GM21737 (cell line): ENCODE data around the gene TENT4A.

Source experiments
- ATAC-seq: cut with Tn5 transposase; IDR thresholded peaks from one replicate; pipeline ENCODE4 v1.9.1; 2021; ENCODE audit warnings: mild to moderate bottlenecking, moderate library complexity; ENCODE audit not compliant: unreplicated experiment

Gene TENT4A

DNA sequence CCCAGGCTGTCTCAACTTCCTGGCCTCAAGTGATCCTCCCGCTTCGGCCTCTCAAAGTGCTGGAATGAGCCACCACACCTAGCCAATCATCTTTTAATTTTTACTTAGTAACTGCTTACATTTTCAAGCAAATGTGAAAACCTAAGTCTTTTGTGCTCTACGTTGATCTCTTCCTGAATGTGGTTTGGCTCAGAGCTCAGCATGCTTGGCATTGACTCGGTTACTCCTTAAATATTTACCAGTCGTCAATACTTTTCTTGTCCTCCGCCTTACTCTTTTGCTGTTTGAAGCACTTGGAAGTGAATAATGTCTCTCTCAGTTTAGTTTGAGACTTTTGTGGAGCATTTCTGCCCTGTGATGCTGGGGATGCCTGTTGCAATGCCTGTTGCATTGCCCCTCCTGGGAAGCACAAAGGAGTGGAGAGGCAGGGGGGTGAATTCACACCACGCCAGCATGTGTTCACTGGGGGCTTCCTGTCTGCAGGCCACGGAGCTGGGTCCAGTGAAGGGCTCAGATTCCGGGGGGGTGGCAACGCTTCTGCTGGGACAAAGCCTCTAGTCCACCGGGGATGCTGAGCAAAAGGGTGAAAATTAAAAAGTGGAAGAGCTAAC lies 13.1 kb upstream of the TENT4A start:
- no peak for ATAC-seq

DNA sequence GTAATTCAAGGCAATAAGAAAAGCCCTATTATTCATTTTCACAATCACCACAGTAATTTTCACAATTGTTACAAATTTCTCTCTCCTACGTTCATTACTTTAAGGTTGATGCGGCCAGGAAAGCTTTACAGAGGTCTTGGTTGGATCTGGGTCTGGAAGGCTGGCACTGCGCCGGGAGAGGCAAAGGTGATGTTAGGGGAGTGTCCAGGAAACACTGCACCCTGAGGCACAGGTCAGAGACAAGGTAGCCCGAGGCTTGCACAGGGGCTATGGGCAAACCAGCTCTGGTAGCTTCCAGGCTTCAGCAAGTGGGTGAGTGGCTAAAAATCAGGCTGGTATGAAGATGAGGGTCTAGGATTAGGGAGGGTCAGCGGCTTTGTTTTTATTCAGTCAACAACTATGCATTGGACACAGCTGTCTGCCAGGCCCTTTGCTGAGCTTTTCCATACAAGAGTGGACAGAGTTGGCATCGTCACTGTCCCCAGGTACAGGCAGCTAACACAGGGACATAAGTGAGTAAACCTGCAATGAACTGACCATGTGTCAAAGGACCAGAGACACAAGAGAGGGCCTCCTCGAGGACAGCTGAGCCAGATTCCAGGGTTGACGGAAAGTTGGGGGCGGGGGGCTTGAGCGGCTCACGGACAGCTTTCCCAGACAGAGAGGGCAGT lies 12.4 kb upstream of the TENT4A start:
- ATAC-seq, result no peak

DNA sequence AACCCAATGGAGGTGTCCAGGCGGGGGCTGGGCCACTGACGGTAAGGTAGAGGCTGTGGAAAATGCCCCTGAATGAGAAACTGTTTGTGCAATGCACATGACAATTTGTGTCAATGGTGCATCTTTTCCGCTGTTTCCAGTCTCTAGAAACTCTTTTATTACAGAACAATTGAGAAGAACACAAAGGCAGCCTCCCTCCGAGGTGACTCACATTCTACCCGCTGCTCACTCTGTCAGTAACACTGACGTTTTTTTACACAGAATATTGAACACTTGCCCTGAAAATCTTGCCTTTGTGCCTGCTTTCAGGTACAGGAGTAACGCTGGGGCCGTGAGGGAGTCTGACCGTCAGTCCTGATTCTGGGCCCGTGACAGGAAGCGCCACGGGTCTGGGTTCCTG lies 11.7 kb upstream of the TENT4A start:
- ATAC-seq, result no peak

DNA sequence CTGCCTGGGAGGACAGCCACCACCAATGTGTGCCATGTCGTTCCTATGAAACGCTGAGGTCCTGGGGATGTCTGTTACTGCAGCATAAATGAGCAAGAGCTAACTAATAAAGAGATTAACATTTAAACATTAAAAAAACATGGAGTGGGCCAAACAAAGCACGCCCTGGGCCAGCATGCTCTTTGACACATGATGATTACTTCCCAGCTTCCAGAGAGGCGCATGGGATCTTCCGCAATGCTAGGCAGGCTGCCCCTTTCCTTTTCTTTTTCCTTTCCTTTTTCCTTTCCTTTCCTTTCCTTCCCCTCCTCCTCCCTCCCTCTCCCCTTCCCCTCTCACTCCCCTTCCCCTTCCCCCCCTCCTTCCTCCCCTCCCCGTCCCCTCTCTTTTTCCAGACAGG lies 10.6 kb upstream of the TENT4A start:
- no peak for ATAC-seq

DNA sequence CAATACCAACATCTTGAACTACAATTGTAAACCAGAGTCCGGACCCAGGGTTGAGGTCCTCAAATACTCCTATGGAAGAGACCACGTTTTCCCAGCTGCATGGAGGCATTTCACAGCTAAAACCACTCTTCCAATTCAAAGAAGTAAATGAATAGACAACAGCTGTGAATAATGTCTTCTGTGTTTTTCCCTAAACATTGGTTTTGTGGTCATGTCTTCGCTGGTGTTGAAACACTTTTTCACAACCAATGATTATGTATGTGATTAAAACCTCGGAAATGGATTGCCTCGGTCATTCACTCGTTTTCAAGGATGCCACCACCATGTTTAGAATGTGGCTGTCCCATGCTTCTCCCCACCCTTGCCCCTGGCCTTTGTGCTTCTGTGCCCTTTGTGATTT lies 9.4 kb upstream of the TENT4A start:
- no peak for ATAC-seq

DNA sequence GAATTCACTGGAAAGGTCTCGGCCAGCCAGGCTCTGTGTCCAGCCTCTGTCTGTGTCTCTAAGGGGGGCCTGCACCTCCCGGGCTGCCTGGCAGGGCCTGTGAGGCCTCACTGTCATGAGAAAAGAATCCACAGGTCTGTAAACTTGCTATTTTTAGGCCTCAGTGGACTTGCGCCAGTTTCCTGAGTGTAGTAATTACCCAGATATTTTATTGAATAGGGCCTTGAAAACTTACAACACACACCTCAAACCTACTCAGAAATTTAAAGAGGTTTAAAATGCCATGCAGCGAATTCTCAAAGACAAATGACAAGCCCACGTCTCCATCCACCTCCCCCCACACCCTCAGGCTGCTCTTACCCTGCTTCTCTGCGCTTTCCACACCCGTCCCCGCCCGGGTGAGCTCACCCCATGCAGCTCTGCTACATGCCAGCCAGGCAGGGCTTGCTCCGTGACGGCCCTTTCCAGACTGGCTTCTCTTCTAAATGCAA lies 8.8 kb upstream of the TENT4A start:
- ATAC-seq, result no peak

DNA sequence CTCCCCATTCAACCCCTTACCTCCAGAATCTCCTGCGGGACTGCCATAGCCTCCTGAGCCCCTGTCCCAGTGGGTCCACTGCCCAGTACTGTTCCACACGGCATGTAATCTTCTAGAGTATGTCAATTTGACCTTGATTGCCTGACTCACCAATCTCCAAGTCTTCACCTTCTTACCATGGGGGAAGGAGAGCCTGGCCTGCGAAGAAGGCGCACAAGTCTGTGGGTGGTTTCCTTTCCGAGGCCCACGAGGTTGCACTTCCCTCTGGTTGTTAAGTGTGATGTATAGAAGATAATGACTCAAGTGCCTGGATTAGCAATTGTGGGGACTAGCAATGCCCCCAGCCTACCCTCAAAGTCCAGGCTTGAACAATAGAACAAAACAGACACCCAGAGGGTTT lies 8.1 kb upstream of the TENT4A start:
- no peak for ATAC-seq

DNA sequence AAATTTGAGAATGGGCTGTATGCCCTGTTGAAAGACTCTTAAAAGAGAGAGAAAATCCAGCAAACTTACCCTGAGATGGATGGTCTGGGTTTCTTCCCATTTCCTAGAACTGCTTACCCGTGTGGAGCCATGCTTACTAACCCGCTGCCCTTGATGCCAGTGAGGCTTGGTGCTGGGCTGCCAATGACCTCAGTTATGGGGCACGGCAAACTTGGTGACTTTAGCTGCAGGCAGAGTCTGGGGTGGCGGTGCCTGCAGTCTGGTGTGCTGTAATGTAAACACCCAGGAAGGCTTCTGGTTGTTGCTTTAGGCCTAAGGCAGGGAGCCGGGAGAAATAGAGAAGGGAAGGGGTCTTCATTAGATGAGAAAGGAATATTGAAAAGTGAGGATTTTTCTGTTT lies 7.3 kb upstream of the TENT4A start:
- ATAC-seq, result no peak

DNA sequence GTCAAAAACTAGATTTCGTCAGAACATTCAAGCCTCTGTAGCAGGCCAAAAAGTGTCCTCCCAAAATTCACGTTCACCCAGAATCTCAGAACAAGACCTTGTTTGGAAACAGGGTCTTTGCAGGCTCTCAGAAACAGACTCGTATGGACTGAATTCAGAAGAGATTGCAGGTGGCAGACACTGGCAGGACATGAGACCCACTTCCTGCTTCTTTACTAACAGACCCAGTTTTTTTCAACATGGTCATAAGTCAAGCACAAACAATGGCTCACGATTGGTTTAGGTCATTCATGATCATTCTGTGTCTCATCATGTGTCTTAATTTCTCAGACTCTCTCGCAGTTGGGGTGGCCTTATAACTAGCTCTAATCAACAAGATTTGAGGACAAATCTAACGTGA lies 5.4 kb upstream of the TENT4A start:
- no peak for ATAC-seq

DNA sequence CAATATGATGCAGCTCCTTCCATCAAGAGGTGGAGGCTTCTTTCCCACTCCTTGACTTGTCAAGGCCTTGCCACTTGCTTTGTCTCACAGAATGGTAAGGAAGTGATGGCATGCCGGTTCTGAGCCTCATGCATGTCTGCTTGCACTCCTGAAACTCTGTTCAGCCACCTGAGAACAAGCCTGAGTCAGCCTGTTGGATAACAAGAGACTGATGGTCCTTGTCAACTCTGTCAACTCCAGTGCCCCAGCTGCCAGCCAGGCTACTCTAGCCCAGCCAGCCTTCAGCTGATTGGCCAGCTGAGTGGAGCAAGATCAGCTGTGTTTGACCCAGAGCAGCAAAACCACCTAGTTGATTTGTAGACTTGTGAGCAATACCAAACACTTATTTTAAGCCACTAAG lies 4.4 kb upstream of the TENT4A start:
- ATAC-seq, result no peak

DNA sequence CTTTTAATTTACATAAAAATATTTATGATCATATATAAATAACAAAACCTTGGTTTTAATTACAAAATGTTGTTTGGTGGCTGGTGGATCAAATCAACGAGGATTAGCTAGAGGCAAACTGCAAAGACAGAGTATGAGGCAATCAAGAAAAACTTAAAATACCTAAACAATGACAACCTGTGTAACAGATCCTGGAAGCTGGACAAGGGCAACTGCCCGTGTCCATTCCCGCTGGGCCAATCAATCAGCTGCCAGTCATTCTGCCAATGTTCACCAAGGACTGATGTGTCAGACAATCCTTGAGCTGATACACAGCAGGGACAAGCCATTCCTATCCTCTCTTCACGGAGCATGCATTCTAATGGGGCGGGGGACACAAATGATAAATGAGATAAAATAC lies 3.2 kb upstream of the TENT4A start:
- no peak for ATAC-seq

DNA sequence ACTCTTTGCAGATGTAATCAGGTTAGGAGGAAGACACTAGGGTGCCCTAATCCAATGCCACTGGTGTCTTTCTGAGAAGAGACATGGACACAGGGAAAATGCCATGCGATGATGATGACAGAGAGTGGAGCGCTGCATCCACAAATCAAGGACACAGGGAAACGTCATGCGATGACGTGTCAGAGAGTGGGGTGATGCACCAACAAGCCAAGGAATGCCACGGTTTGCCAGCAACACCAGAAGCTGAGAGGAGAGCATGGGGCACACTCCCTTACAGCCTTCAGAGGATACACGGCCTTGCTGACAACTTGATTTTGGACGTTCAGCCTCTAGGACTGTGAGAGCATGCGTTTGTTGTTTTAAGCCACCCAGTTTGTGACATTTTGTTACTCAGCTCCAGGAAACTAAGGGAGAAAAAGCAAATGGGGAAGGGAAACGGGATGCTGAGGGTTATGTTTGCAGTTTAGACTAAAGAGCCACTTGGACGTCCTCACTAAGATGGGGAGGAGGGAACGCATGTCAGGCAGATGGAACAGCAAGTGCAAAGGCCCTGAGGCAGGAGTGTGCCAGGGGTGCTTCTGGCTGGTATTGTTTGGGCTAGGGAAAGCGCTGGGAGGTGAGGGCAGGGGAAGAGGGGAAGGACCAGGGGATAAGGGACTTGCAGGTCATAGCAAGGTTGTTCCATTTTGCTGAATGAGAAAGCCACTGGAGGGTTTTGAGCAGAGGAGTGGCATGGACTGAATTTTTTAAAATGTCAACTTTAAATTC lies 2.5 kb upstream of the TENT4A start:
- ATAC-seq, result no peak

DNA sequence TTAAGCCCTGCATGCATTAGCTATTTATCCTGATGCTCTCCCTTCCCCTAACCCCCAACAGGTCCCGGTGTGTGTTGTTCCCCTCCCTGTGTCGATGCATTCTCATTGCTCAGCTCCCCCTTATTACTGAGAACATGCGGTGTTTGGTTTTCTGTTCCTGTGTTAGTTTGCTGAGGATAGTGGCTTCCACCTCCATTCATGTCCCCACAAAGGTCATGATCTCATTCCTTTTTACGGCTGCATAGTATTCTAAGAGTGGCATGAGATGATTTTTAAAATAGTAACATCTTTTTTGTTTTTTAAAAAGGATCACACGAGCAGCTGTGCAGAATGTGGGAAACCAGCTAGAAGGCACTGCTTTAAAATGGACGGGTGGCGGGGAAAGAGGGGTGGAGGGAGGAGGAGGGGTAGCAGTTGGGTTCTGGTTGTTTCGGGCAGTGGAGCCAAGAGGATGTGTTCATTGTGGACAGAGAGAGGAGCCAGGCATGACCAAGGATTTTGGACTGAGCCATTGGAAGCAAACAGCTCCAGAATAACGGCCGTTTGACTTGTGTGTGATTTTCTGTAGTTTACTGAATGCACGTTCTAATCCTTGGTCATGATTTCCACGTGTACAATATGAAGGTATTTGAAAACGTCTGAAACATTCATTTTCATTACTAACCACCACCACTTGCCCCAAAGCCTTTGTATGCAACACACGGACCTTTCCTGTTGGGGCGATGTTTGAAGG lies 1.7 kb upstream of the TENT4A start:
- ATAC-seq, result no peak

DNA sequence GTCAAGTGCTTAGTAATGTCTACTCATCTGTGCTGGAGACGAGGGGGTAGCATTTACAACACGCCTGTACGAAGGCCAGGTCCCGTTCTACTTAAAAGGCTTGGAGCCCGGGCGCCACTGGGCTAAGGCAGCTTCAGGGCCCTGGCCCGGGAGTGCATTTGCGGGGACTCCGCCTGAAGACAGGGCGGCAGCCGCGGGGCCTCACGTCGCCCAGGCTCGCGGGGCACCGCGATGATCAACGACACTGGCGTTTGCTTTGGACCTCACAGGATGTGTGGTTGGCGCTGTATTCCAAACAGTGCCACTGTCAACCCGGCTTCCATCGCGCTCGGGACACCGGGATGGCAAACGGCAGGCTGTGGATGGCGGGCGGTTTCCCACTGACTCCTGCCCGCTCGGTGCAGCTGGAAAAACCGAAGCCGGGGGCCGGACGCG lies 1.1 kb upstream of the TENT4A start:
- ATAC-seq, result no peak

DNA sequence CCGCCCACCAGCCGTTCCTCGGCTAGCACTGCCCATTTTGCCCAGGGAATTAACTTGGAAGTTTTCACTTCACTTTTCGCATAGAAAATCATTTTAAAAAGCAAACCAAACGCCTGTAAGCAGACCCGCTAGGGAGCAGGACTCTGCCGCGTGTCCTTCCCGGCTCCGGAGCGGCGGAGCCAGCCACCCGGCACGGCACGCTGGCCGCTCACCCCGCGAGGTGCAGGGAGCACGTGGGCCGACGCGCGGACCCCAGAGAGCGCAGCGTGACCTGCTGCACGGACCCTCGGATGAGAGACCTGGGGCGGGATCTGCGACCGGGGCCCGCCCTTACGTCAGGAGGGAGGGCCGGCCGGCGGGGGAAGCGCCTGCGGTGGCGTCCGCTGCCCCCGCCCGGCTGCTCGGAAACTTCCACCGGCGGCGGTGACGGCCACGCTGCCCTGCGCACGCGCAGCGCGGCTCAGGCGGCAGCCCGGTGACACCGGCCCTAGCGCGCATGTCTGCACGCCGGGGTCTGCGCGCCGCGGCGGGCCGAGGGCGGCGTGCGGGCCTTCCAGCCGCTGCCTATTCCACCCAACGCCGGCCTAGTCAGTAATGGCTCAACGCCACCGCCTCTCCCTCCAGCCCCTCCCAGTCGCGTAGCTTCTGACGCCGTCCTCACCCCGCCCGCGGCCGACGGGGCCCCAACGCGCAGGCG lies 507 bp upstream of the TENT4A start:
- peak; percentile 56 for ATAC-seq

DNA sequence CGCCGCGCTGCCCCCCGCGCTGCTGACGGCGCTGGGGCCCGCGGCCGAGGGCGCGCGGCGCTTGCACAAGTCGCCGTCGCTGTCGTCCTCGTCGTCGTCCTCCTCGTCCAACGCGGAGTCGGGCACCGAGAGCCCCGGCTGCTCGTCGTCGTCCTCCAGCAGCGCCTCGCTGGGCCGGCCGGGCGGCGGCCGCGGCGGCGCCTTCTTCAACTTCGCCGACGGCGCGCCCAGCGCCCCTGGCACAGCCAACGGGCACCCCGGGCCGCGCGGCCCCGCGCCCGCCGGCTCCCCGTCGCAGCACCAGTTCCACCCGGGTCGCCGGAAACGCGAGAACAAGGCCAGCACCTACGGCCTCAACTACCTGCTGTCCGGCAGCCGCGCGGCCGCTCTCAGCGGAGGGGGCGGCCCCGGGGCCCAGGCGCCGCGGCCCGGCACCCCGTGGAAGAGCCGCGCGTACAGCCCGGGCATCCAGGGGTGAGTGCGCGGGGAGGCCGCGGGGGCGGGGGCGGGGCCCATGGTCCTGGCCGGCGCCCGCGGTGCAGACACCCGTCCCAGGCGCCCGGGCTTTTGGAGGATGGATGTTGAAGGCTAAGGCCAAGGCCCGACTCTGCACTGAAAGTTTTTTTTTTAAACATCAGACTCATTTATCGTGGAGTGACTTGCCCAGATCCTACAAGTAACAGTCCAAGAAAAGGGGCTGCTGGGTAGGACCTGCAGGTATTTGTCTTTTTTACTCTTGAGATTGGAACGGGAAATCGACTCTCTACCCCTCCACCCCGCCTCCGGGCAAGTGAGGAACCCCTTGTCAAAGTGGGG lies 1.2 kb downstream of the TENT4A start:
- no peak for ATAC-seq

DNA sequence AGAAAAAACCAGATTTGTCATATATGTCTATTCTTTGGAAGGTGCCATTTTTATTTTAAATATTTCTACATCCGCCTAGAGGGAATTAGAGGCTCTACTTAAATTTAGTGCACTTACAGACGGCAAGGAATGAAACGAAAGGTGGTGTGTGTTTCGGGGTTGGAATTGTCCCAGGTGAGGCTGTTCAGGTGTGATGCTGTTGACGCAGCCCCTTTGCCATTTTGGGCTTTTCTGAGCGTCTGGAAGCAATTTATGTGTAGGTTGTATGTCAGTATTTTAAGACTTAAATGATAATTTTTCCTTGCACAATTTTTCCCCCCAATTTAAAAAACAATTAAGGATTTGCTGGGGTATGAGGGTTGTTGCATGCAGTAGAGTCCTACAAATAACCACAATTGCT lies 2.0 kb downstream of the TENT4A start:
- ATAC-seq, result no peak

DNA sequence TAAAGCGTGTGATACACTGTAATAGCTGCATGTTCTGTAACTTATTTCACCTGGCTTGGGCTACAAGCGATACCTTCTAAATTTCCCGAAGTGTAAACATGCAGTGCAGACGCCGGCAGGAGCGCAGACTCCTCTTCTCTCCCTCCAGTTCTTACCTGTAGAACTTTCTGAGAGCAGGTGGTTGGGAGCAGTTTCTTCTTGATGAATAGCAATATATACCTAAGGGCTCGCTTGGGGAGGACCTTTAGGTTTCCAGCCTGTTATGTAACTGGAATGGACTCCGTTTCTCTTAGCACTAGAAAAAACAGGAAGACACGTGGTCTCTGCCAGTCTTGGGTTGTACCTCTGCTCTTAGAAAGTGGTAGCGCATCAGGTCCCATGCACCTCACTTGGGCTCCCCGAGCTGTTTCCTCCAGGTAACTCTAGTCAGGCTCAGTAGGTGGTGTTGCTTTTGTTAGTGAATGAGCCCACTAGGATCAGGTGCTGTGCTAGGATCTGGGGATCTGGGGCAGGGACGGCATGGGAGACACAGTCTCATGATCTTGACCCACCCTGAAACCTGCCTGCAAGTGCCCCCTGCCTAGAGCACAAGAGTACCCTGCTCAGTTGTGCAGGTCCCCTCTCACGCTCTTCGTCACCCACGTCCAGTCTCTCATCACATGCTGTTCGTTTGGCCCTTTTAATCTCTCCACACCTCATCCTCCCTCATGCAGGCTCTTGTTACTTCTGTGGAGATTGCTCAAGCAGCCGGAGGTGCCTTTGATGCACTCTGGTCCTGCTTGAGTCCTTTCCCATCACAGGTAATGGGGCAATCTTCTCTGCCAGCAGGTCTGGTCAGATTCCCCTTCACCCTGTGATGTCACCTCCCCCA lies 2.8 kb downstream of the TENT4A start:
- no peak for ATAC-seq

DNA sequence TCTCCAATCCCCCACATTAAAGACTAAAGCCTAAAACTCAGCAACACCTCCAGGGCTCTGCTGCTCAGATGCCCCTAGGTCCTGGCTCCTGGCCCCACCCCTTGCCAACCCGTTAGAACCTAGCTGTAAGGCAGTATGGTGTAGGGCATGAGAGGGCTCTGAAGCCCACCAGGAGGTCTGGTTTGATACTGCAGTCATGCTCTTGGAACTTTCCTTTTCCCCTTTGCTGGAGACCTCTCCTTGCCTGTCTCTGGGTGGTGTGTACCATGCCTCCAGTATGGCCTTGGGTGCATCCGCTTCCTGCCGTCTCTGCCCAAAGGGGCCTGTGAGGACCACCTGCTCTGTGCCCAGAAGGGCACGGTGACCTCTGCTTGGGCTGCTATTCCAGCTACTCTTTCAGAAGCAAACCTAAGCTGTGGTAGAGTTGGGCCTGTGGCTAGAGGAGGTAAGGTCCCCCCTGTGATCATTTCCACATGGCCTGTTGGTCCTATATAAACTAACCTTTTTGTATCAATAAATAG lies 3.5 kb downstream of the TENT4A start:
- no peak for ATAC-seq
